Fibroblast of pulmonary artery (primary cell): Measurements from ENCODE around the gene SCGB1C2.

ENCODE experiments used
- DNase-seq: peaks from one replicate; pipeline ENCODE4 v3.0.0-alpha.2; 2010; ENCODE audit warnings: low read depth
- H3K4me3 ChIP-seq: replicated peaks from 2 replicates; pipeline ENCODE4 v1.5.1; 2011; ENCODE audit warnings: low read depth, mild to moderate bottlenecking, control low read depth, low read length, moderate library complexity
- TF ChIP-seq, protein P1 (sequence below): IDR thresholded peaks from 2 replicates; pipeline ENCODE4 v1.5.1; 2011; ENCODE audit warnings: mild to moderate bottlenecking, control low read depth, low read length, inconsistent platforms; ENCODE audit errors: missing control alignments

The SCGB1C2 gene

DNA sequence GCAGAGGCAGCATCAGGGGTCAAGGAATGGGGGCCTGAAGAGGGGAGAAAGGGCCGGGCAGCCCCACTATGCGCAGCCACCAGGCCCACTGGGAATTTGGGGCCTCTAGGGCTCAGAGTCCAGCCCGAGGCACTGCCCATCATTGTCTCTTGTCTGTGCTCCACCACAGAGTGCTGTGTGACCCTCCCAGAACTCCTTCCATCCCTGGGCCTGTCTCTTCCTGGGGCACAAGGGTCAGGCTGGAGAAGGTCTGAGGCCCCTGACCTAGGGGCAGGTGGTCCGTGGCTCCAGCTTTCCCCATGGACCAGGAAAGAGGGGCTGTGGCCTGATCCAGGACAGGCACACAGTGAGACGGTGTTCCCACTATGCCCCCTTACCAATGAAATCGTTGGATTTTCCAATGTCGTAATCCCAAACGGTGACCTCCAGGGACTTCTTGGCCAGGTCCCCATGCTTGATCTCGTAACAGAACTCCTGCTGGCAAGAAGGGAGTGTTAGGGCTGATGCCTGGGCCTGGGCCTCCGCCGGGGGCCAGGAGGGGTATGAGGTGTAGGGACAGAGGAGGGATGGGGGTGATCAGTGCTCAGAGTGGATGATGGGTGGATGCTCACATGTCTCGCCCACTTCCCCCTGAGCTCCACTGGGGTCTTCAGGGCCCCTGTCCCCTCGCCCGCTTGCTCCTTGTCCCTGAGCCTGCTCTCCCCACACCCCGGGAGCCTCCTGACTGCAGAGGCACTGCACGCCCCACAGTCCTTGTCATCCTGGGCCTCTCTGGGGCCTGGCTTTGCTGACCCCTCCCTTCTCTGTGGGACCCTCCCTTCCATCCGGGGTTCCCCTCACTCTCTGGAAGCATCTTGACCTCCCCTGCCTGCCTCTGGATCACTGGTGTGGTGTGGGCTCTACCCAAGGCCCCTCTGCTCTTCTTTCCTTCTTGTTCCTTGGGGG, 10.7 kb downstream of the SCGB1C2 start:
- DNase-seq = no peak
- TF ChIP-seq, protein P1, sequence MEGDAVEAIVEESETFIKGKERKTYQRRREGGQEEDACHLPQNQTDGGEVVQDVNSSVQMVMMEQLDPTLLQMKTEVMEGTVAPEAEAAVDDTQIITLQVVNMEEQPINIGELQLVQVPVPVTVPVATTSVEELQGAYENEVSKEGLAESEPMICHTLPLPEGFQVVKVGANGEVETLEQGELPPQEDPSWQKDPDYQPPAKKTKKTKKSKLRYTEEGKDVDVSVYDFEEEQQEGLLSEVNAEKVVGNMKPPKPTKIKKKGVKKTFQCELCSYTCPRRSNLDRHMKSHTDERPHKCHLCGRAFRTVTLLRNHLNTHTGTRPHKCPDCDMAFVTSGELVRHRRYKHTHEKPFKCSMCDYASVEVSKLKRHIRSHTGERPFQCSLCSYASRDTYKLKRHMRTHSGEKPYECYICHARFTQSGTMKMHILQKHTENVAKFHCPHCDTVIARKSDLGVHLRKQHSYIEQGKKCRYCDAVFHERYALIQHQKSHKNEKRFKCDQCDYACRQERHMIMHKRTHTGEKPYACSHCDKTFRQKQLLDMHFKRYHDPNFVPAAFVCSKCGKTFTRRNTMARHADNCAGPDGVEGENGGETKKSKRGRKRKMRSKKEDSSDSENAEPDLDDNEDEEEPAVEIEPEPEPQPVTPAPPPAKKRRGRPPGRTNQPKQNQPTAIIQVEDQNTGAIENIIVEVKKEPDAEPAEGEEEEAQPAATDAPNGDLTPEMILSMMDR = no peak
- H3K4me3 ChIP-seq = no peak overlapping the region

DNA sequence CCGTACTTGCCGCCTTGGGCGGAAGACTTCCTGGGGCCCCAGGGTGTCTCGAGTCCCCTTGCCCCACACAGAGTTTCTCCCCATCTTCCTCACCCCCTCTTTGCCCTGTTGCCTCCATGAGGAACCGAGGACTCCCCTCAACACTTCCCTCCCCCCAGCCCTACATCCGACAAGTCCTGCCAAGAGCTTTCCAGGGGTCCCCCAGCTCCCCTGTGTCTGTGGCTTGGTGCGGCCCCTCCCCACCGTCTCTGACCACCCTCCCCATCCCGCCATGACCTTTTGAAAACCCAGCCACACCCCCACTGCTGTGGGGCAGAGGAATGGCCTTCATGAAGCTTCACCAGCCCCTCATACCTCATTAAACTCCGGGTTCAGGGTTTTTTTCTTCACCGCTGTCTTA, 11.4 kb downstream of the SCGB1C2 start:
- DNase-seq = no peak
- TF ChIP-seq, protein P1 = no peak
- no peak overlapping the region for H3K4me3 ChIP-seq

DNA sequence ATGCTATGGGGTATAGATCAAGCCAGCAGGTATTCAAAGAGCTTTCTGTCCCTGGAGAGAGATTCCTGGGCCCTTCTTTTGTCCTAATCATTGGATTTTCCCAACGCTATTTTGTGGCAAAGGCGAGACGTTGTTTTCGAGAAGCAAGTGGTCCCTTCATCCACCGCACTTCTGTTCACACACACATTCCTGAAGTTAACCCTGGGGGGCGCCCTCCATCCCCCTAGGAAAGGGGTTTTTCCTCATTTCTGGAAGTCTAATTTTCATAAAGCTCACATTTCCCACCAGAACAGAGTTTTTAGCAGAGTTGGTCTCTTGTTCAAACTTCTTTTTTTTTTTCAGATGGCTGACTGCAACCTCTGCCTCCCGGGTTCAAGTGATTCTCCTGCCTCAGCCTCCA, 11.9 kb downstream of the SCGB1C2 start:
- no peak for DNase-seq
- TF ChIP-seq, protein P1 = no peak
- no peak overlapping the region for H3K4me3 ChIP-seq

DNA sequence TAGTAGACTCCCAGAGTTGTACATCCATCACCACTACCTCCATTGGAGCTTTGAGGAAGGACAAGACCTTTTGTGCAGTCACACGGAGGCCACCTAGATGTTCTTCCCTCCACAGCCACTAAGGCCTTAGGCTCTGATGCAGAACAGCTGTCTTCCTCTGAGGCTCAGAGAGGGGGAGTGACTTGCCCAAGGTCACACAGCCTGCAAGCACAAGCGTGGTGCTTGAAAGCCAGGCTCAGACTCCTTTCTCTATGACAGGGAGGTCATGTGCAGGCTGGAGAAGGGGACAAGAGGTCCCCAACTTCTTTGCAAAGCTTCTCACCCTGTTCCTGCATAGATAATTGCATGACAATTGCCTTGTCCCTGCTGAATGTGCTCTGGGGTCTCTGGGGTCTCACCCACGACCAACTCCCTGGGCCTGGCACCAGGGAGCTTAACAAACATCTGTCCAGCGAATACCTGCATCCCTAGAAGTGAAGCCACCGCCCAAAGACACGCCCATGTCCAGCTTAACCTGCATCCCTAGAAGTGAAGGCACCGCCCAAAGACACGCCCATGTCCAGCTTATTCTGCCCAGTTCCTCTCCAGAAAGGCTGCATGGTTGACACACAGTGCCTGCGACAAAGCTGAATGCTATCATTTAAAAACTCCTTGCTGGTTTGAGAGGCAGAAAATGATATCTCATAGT, 12.7 kb downstream of the SCGB1C2 start:
- H3K4me3 ChIP-seq = no peak overlapping the region
- TF ChIP-seq, protein P1 = no peak
- DNase-seq = no peak

DNA sequence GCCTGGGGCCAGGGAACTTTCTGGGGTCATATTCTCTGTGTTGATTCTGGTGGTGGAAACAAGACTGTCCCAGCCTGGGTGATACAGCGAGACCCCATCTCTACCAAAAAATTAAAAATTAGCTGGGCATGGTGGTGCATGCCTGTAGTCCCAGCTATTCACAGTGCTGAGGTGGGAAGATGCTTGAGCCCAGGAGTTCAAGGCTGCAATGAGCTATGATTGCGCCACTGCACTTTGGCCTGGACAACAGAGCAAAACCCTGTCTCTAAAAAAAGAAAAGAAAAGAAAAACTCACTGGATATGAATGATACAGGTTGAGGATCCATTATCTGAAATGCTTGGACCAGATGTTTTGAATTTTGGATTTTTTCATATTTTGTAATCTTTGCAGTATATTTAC, 13.6 kb downstream of the SCGB1C2 start:
- TF ChIP-seq, protein P1 = no peak
- no peak for DNase-seq
- H3K4me3 ChIP-seq = no peak overlapping the region

DNA sequence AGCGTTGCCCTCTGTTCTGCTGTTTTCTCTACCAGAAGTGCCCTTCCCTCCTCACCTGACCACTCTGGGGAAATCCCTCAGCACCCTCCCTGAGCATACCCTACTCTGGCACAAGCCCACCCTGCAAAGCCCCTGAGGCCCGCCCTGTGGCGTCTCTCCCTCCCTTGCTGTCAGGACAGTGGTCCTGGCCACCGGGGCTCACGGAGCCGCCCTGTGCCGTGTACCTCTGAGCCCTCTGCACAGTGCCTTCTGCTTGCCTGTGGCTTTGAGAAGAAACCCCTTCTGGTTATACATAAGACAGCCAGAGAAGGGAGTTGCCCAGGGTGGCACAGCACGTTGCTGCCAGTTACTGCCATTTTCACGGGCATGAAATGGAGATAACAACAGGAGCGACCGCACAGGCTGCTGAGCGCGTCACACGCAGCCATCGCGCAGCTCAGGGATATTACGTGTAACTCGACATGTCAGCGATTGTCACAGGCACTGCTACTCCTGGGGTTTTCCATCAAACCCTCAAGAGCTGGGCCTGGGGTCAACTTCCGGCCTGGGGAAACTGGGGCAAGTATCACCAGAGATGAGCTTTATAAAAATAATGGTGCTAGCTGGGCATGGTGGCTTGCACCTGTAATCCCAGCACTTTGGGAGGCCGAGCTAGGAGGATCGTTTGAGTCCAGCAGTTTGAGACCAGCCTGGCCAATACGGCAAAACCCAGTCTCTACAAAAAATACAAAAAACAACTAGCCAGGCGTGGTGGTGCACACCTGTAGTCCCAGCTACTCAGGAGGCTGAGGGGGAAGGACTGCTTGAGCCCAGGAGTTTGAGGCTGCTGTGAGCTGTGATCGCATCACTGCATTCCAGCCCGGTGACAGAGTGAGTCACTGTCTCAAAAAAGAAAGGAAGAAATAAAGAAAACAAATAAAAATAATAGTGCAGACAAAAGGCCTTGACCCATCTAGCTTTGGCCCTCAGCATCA, 14.8 kb downstream of the SCGB1C2 start:
- no peak for DNase-seq
- no peak overlapping the region for H3K4me3 ChIP-seq
- TF ChIP-seq, protein P1 = no peak
